ENCODE results near the gene PLD4.
"Not testable (repeated sequence)": the region's sequence is repeated elsewhere in the genome, so short reads cannot be mapped to it uniquely, and the experiment has no call there.

PLD4 gene

GRCh38 chr14:104897330-104898194 lies 27.1 kb upstream of the PLD4 start:
- no peak overlapping the region for H3K4me3 ChIP-seq (ENCODE audit: low read depth, low read length)
- TF ChIP-seq CTCF (IDR thresholded peaks at IDR 0.05; ENCODE audit: control insufficient read depth, extremely low read depth, insufficient read depth): no peak
- no peak for DNase-seq (ENCODE audit: low read depth)

GRCh38 chr14:104898195-104898558 lies 26.5 kb upstream of the PLD4 start:
- no peak for TF ChIP-seq CTCF (IDR thresholded peaks at IDR 0.05; ENCODE audit: control insufficient read depth, extremely low read depth, insufficient read depth)
- no peak overlapping the region for H3K4me3 ChIP-seq (ENCODE audit: low read depth, low read length)
- no peak for DNase-seq (ENCODE audit: low read depth)

GRCh38 chr14:104898870-104899510 lies 25.7 kb upstream of the PLD4 start:
- no peak overlapping the region for H3K4me3 ChIP-seq (ENCODE audit: low read depth, low read length)
- DNase-seq (ENCODE audit: low read depth): no peak

GRCh38 chr14:104899781-104900180 lies 24.9 kb upstream of the PLD4 start:
- H3K4me3 ChIP-seq (ENCODE audit: low read depth, low read length): no peak overlapping the region
- no peak for DNase-seq (ENCODE audit: low read depth)
- TF ChIP-seq CTCF (IDR thresholded peaks at IDR 0.05; ENCODE audit: control insufficient read depth, extremely low read depth, insufficient read depth): no peak

More at GRCh38 chr14:104898870-104899510, 25.7 kb upstream of the PLD4 start:
- TF ChIP-seq CTCF (IDR thresholded peaks at IDR 0.05; ENCODE audit: control insufficient read depth, extremely low read depth, insufficient read depth): no peak

GRCh38 chr14:104900639-104901512 lies 23.8 kb upstream of the PLD4 start:
- H3K4me3 ChIP-seq (ENCODE audit: low read depth, low read length): no peak overlapping the region
- TF ChIP-seq CTCF (IDR thresholded peaks at IDR 0.05; ENCODE audit: control insufficient read depth, extremely low read depth, insufficient read depth): no peak
- DNase-seq (ENCODE audit: low read depth): no peak

GRCh38 chr14:104903990-104904389 lies 20.7 kb upstream of the PLD4 start:
- no peak for DNase-seq (ENCODE audit: low read depth)
- H3K4me3 ChIP-seq (ENCODE audit: low read depth, low read length): no peak overlapping the region
- TF ChIP-seq CTCF (IDR thresholded peaks at IDR 0.05; ENCODE audit: control insufficient read depth, extremely low read depth, insufficient read depth): no peak

- H3K4me3 ChIP-seq (ENCODE audit: low read depth, low read length); DNase-seq (ENCODE audit: low read depth): not testable (repeated sequence)
These were observed 19.8 kb upstream of the PLD4 start for GRCh38 chr14:104904650-104905578.

GRCh38 chr14:104905579-104905933 lies 19.1 kb upstream of the PLD4 start:
- DNase-seq (ENCODE audit: low read depth); H3K4me3 ChIP-seq (ENCODE audit: low read depth, low read length): not testable (repeated sequence)
